MM.1S (cell line): Measurements from ENCODE around the gene CRTC3.

ENCODE experiments used
- DNase-seq: peaks from one replicate; pipeline ENCODE4 v3.0.0-alpha.2; 2015
- H2AFZ ChIP-seq: fragments of 300-600 bp; sonication (generic); 2 replicates; pipeline ENCODE4 v1.6.0; 2016; ENCODE audit warnings: antibody characterized with exemption, low read length
- H3F3A ChIP-seq: fragments of 300-600 bp; sonication (generic); 2 replicates; pipeline ENCODE4 v1.6.1; 2016; ENCODE audit warnings: mild to moderate bottlenecking, antibody characterized with exemption, low read length, moderate library complexity, mixed read lengths; ENCODE audit not compliant: insufficient read depth
- H3K27ac ChIP-seq: fragments of 300-600 bp; sonication (generic); 2 replicates; pipeline ENCODE4 v1.5.1; 2016; ENCODE audit warnings: mild to moderate bottlenecking, low read length
- H3K27me3 ChIP-seq: fragments of 300-600 bp; sonication (generic); replicated peaks from 2 replicates; pipeline ENCODE4 v1.6.0; 2016; ENCODE audit warnings: low read length; ENCODE audit not compliant: insufficient read depth
- H3K36me3 ChIP-seq: fragments of 300-600 bp; sonication (generic); replicated peaks from 2 replicates; pipeline ENCODE4 v1.6.1; 2016; ENCODE audit warnings: mild to moderate bottlenecking, low read length, mixed read lengths; ENCODE audit not compliant: insufficient read depth
- H3K4me1 ChIP-seq: fragments of 300-600 bp; sonication (generic); 2 replicates; pipeline ENCODE4 v1.6.1; 2016; ENCODE audit warnings: low read length, mixed read lengths
- H3K4me2 ChIP-seq: fragments of 300-600 bp; sonication (generic); 2 replicates; pipeline ENCODE4 v1.6.0; 2016; ENCODE audit warnings: low read depth, low read length
- H3K4me3 ChIP-seq: fragments of 300-600 bp; sonication (generic); 2 replicates; pipeline ENCODE4 v1.5.1; 2016; ENCODE audit warnings: low read length, mixed read lengths
- H3K79me2 ChIP-seq: fragments of 300-600 bp; sonication (generic); 2 replicates; pipeline ENCODE4 v1.6.1; 2016; ENCODE audit warnings: mixed run types, low read length, mixed read lengths
- H3K9ac ChIP-seq: fragments of 300-600 bp; sonication (generic); 2 replicates; pipeline ENCODE4 v1.6.1; 2016; ENCODE audit warnings: low read length, mixed read lengths
- H3K9me2 ChIP-seq: fragments of 300-600 bp; sonication (generic); replicated peaks from 2 replicates; pipeline ENCODE4 v1.6.1; 2016; ENCODE audit warnings: mild to moderate bottlenecking, low read length, mixed read lengths; ENCODE audit not compliant: insufficient read depth
- H3K9me3 ChIP-seq: fragments of 300-600 bp; sonication (generic); replicated peaks from 2 replicates; pipeline ENCODE4 v1.6.1; 2016; ENCODE audit warnings: mild to moderate bottlenecking, low read length, mixed read lengths; ENCODE audit not compliant: insufficient read depth
- H4K20me1 ChIP-seq: fragments of 300-600 bp; sonication (generic); 2 replicates; pipeline ENCODE4 v1.6.1; 2016; ENCODE audit warnings: mild to moderate bottlenecking, low read length, moderate library complexity, mixed read lengths; ENCODE audit not compliant: insufficient read depth
- EZH2 ChIP-seq: fragments of 300-600 bp; sonication (generic); optimal IDR thresholded peaks from 2 replicates; pipeline ENCODE3; 2017; ENCODE audit warnings: low read depth, mild to moderate bottlenecking, antibody characterized with exemption, low read length, mixed read lengths
- EZH2phosphoT487 ChIP-seq: fragments of 300-600 bp; sonication (generic); IDR thresholded peaks from 2 replicates; pipeline ENCODE4 v1.6.1; 2018; ENCODE audit warnings: antibody characterized with exemption, low read length
- TF ChIP-seq, protein P1 (sequence below): fragments of 300-600 bp; sonication (generic); IDR thresholded peaks from 2 replicates; pipeline ENCODE4 v1.5.1; 2016; ENCODE audit warnings: antibody characterized with exemption, low read length, mixed read lengths

Gene CRTC3

DNA sequence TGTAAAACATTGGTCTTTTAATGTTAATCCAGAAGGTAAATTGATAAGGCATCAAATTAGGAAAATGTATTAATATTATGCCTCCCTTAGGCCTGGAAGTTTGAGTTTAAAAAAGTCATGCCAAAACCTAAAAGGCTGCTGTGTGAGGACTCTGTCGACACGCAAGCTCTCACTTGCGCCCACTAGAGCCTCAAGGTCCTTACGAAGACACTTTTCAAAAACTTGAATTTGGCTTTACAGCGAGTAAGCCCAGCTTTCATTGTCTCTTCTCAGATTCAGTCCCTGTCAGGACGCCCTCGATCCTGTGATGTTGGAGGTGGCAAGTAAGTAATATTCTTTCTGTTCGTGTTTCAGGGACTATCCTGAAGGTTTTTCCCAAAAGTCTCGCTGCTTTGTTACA lies 89.7 kb downstream of the CRTC3 start:
- no peak for DNase-seq
- H3K36me3 ChIP-seq = no peaks in the 10 kb centered on the region
- no peaks in the 10 kb centered on the region for H3K27me3 ChIP-seq
- H3K4me1 ChIP-seq = no peaks in the 10 kb centered on the region
- no peaks in the 10 kb centered on the region for H3K9me3 ChIP-seq
- no peak overlapping the region for H3K9ac ChIP-seq
- no peak overlapping the region for H3K4me3 ChIP-seq
- no peak overlapping the region for H3K27ac ChIP-seq
- no peak for TF ChIP-seq EZH2phosphoT487
- H2AFZ ChIP-seq = no peak overlapping the region
- no peaks in the 10 kb centered on the region for H3K9me2 ChIP-seq
- H3K79me2 ChIP-seq = no peaks in the 10 kb centered on the region
- no peaks in the 10 kb centered on the region for H3F3A ChIP-seq
- H4K20me1 ChIP-seq = no peaks in the 10 kb centered on the region
- no peak overlapping the region for H3K4me2 ChIP-seq

DNA sequence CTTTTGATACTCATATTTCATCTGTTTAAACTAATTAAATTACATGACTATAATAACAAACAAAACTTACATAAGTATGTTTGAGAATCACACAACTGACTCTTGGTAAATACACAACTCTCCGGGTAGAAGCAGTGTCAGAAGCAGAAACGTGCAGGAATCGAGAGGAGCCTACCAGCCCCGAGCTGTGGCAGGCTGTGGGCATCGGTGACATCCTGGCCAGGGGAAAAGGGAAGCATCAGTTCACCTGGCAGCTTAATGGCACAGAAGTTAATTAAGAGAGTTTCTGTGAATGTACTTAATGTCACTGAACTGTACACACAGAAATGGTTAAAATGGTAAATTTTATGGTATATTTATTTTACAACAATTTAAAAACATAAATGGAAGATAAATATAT lies 90.2 kb downstream of the CRTC3 start:
- TF ChIP-seq EZH2phosphoT487 = no peak
- Histone ChIP-seq H3K4me3 (no peak overlapping the region), H3K27ac (no peak overlapping the region), H3K9ac (no peak overlapping the region), H3K4me1 (no peaks in the 10 kb centered on the region), H3K79me2 (no peaks in the 10 kb centered on the region), H2AFZ (no peak overlapping the region), H3K9me2 (no peaks in the 10 kb centered on the region), H4K20me1 (no peaks in the 10 kb centered on the region), H3K36me3 (no peaks in the 10 kb centered on the region), H3K9me3 (no peaks in the 10 kb centered on the region), H3K4me2 (no peak overlapping the region), H3K27me3 (no peaks in the 10 kb centered on the region), H3F3A (no peaks in the 10 kb centered on the region)
- DNase-seq = no peak

DNA sequence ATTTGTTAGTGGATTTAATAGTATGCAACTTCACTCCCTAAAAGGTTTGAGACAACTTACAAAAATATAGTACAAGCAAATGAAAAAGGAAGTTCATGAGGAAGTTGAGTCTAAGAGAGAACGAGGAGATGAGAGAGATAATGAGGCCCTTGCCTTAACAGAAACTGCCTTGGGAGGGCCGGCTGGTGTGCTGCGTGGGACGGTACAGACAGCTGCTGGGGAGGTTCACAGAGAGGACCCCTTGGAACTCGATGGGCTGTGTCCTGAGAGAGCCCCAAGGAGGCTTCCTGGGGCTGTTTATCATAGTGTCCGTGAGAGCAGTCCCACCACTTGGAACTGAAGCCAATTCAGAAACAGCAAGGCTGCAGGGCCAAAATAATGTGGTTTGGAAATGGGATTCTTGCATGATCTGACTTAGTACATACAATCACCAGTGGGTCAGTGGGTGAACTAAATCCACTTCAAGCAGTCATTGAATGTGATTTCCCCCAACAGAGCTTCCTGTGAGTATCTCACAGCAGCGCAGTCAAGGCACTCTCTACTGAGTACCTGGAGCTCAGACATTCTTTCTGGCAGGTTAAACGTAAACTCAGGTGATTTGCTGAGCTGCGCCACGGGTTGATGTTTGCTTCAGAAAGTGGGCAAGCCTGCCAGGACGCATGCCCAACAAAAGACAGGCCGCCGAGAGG lies 90.8 kb downstream of the CRTC3 start:
- H3F3A ChIP-seq = no peaks in the 10 kb centered on the region
- DNase-seq = no peak
- no peak overlapping the region for H3K27ac ChIP-seq
- H3K9me2 ChIP-seq = no peaks in the 10 kb centered on the region
- no peak for TF ChIP-seq EZH2phosphoT487
- TF ChIP-seq, protein P1, sequence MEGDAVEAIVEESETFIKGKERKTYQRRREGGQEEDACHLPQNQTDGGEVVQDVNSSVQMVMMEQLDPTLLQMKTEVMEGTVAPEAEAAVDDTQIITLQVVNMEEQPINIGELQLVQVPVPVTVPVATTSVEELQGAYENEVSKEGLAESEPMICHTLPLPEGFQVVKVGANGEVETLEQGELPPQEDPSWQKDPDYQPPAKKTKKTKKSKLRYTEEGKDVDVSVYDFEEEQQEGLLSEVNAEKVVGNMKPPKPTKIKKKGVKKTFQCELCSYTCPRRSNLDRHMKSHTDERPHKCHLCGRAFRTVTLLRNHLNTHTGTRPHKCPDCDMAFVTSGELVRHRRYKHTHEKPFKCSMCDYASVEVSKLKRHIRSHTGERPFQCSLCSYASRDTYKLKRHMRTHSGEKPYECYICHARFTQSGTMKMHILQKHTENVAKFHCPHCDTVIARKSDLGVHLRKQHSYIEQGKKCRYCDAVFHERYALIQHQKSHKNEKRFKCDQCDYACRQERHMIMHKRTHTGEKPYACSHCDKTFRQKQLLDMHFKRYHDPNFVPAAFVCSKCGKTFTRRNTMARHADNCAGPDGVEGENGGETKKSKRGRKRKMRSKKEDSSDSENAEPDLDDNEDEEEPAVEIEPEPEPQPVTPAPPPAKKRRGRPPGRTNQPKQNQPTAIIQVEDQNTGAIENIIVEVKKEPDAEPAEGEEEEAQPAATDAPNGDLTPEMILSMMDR = no peak
- no peak for TF ChIP-seq EZH2
- no peak overlapping the region for H3K4me2 ChIP-seq
- no peaks in the 10 kb centered on the region for H3K27me3 ChIP-seq
- H4K20me1 ChIP-seq = no peaks in the 10 kb centered on the region
- H2AFZ ChIP-seq = no peak overlapping the region
- H3K36me3 ChIP-seq = no peaks in the 10 kb centered on the region
- no peak overlapping the region for H3K9ac ChIP-seq
- H3K79me2 ChIP-seq = no peaks in the 10 kb centered on the region
- H3K9me3 ChIP-seq = no peaks in the 10 kb centered on the region
- no peak overlapping the region for H3K4me3 ChIP-seq
- no peaks in the 10 kb centered on the region for H3K4me1 ChIP-seq

DNA sequence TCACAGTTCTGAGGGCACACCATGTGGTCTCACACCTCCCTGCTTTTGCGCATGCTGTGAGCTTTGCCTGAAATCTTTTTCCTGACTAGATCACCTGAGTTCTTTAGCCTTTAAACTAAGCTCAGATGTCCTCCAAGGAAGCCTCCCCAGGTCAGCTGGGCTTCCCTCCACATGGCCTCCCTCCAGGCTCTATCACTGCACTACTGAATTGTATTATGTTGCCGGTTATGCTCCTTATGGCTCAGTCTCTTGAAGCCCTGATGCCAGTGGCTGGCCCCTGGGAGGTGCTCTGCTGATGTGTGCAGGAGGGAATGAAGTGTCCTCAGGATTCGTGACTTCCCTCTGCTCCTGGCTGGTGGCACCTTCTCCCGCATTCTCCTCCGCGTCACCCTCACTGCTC lies 94.1 kb downstream of the CRTC3 start:
- Histone ChIP-seq H3K9me3 (no peaks in the 10 kb centered on the region), H3K9ac (no peak overlapping the region), H3K4me1 (no peaks in the 10 kb centered on the region), H3K9me2 (no peaks in the 10 kb centered on the region), H2AFZ (no peak overlapping the region), H3K27ac (no peak overlapping the region), H3K36me3 (no peaks in the 10 kb centered on the region), H4K20me1 (no peaks in the 10 kb centered on the region), H3K79me2 (no peaks in the 10 kb centered on the region), H3K4me2 (no peak overlapping the region), H3K27me3 (no peaks in the 10 kb centered on the region), H3K4me3 (no peak overlapping the region), H3F3A (no peaks in the 10 kb centered on the region)
- TF ChIP-seq, protein P1 = no peak
- TF ChIP-seq EZH2phosphoT487 = no peak
- TF ChIP-seq EZH2 = no peak
- DNase-seq = no peak
